NCI-H1694 treated with DMSO at 0.1 percent for 48 hours (cell line): ENCODE data around the gene POU2F1.

Experiments
- DNase-seq: peaks from one replicate; lab custom pipeline; 2025; lab: John Stamatoyannopoulos, UW

POU2F1 gene

GRCh38 chr1:167220537-167221125 is at the start of gene POU2F1:
Gene POU2F1, plus strand, starts transcription at chr1:167220886. Its CDS starts 12 bp downstream, at chr1:167220898.
- peak; percentile 98 for DNase-seq

DNA sequence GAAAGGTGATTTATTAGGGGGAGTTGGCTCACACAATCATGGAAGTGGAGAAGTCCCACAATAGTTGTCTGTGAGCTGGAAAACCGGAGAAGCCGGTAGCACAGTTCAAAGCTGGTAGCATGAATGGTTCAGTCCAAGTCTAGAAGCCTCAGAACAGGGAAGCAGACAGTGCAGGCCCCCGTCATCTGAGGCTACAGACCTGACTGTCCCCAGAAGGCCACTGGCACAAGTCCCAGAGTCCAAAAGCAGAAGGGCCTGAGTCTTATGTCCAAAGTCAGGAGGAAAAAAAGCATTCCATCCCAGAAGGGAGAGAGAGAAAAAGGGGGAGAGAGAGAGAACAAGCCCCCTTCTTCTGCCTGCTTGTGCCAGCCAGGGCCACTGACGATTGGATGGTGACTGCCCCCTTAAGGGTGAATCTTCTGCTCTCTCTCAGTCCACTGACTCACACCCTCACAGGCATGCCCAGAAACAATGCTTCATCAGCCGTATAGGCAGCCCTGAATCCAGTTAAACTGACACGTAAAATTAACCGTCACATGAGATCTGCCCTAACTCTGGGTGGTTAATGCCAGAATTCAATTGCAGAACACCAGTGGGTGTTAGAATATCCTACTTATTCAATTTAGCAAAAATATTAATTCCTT is 49.3 kb upstream of the POU2F1 start:
- DNase-seq, result no peak

DNA sequence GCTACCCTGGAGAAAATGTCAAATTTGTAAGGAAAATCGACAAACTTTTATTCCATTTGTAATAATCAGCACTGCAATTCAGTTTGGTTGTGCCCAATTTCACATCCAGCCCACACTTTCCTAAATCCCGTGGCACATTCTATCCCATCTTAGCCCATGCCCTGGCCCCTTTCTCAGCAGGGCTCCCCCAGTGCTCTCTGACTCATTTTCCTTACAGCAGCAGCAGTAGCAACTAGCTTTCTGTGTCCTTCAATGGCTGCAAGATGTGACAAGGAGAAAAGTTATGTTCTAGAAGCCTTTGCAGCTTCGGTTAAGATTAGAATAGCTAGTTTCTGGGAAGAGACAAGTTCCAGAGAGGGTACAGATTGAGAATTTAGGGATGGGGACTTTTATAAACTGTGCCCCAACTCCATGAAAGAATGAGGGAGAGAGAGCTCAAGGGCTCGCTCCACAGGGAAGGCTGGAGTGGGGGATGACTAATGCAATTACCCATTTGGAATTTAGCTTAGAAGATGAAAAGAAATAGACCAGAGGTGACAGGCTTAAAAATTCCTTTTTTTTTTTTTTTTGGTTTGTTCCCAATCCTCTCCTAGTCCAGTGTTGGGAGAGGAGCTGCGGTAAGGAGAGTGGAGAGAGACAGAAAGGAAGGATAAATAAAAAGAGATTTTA is 47.0 kb upstream of the POU2F1 start:
- DNase-seq, result no peak

DNA sequence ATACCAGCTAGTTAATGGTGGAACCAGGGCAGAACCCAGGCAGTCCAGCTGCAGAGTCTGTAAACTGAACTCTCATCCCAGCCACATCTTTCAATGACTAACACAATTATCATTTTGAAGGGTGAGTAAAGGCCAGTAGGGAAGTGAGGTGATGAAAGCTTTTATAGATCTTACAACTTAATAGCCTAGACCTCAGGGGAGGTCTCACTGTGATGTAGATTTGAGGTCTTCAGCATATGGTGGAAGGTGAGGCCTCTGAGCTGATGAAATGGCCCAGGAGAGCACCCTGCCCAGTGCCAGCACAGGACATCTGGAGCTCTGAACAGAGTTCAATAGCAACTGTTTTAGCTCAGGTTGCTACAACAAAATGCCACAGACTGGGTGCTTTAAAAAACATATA is 44.8 kb upstream of the POU2F1 start:
- DNase-seq, result no peak

GRCh38 chr1:167178831-167179230 is 41.9 kb upstream of the POU2F1 start:
- DNase-seq, result no peak

GRCh38 chr1:167182571-167183320 is 37.9 kb upstream of the POU2F1 start:
- DNase-seq, result no peak

GRCh38 chr1:167184081-167184480 is 36.6 kb upstream of the POU2F1 start:
- no peak for DNase-seq

GRCh38 chr1:167185062-167185461 is 35.6 kb upstream of the POU2F1 start:
- peak; percentile 12 for DNase-seq

- DNase-seq, result peak; percentile 89
Measured at GRCh38 chr1:167185974-167186657, 34.6 kb upstream of the POU2F1 start.

- peak; percentile 96 for DNase-seq
Measured at GRCh38 chr1:167186771-167187170, 33.9 kb upstream of the POU2F1 start.

- DNase-seq, result no peak
Measured at GRCh38 chr1:167190747-167191237, 29.9 kb upstream of the POU2F1 start.

GRCh38 chr1:167191958-167192357 is 28.7 kb upstream of the POU2F1 start:
- no peak for DNase-seq

GRCh38 chr1:167194182-167194581 is 26.5 kb upstream of the POU2F1 start:
- no peak for DNase-seq

- peak; percentile 89 for DNase-seq
Measured at GRCh38 chr1:167196166-167196565, 24.5 kb upstream of the POU2F1 start.

GRCh38 chr1:167197236-167197635 is 23.4 kb upstream of the POU2F1 start:
- no peak for DNase-seq

GRCh38 chr1:167197692-167198091 is 23.0 kb upstream of the POU2F1 start:
- no peak for DNase-seq

GRCh38 chr1:167198518-167199133 is 22.1 kb upstream of the POU2F1 start:
- no peak for DNase-seq

DNA sequence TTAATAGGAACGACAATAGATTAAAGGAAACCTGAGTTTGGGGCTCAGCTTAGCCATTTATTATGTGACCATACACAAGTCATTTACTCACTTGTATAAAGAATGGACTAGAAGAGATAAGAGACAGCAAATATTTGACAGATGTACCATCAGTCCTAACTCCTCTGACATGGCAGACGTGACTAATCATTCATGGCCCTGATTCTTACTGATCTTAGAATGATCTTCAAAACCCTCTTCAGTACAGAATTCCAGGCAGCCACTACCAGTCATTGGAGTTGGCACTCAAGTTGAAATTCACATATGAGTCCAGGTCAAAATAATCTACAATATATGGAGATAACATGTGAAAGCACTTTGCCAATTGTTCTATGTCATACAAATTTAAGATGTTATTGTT is 21.0 kb upstream of the POU2F1 start:
- no peak for DNase-seq

DNA sequence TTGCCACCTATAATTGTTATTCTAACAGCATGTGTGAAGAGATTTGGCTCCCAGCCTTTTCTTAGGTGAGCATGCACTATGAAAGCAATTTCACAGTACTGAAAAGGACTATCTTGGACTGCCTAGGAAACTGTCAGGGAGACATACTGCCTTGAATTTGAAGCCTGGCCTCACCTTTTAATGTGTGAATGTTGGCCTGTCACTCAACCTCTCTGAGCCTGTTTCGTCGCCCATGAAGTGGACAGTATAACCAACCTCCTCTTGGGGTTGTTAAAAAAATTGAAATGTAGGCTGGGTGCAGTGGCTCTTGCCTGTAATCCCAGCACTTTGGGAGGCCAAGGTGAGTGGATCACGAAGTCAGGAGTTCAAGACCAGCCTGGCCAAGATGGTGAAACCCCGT is 20.4 kb upstream of the POU2F1 start:
- DNase-seq, result no peak

GRCh38 chr1:167200749-167201148 is 19.9 kb upstream of the POU2F1 start:
- no peak for DNase-seq

DNA sequence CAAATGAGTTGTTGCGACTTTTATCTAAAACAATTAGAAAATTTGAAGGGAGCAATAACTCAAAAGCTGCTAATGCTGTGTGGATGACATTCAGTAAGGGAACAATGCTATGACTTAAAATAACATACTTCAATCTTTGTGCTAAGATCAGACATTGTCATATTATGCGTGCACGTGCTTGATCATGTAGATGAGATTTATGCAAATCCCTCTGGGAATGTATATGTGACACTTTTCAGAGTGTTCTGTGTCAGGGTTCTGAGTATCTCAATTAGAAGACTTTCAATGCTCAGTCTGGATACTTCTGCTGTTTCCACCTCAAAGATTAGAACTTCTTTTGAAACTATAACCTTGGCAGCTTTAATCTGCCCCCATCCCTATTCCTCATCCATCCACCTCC is 18.6 kb upstream of the POU2F1 start:
- no peak for DNase-seq
